DMS153 (cell line): Measurements from ENCODE around the gene STK32B.
"Not testable (repeated sequence)": the region's sequence is repeated elsewhere in the genome, so short reads cannot be mapped to it uniquely, and the experiment has no call there.

Source experiments
- DNase-seq: peaks from one replicate; lab custom pipeline; 2025; lab: John Stamatoyannopoulos, UW

Gene STK32B

DNA sequence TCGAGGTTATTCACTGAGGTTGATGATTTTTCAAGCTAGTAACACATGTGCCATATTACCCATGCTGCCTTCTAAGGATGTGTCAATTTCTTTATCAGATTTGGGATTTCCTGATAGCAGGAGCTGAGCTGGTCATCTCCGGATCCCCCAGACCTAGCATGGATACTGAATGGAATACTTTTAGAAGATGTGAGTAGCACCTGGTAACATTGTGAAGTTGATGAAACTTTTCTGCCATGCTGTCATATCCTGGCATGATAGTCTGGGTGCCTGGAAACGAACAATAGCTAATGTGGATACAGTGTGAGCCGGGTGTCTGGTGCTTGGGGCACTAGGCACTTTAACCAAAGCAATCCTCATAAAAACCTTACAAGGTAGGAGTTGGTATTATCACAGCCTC, 21.1 kb upstream of the STK32B start:
- DNase-seq: no peak

DNA sequence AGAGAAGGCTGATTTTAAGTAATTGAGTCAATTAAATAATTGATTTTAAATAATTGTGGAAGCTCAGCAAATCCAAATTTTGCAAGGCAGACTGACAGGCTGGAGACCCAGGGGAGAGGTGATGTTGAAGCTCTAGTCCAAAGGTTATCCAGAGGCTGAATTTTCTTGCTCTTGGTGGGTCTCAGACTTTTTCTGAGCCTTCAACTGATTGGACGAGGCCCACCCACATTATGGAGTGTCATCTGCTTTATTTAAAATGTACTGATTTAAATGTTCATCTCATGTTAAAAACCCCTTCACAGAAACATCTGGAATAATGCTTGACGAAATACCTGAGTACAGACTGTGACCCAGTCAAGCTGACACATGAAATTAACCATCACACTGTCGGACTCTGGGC, 20.4 kb upstream of the STK32B start:
- no peak for DNase-seq

GRCh38 chr4:5032813-5033212, 18.5 kb upstream of the STK32B start:
- DNase-seq: no peak

DNA sequence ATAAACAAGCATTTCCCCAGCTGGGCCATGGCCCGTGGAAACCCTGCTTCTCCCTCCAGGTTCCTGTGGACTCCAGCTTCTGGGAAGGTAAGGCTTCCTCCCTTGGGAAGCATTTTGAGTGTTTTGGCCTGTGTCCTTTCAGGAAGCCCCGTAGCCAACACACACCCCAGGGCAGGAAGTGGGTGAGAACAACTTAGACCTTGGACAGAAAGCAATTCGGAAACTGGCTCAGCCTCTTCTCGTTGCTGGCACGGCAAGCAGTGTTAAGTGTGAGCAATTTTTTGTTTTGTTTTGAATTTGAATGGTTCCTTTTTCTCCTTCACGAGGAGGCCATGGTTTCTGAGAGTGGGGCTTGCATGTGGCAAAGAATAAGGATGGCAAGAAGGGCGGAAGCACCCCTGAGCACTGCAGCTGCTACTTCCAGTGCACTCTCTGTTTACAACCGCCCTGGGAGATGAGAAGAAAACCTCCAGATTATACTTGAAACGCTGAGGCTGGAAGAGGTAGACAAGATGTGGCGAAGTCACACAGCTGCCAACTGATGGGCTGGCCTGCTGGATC, 17.9 kb upstream of the STK32B start:
- DNase-seq: no peak

- DNase-seq: no peak
Observed at GRCh38 chr4:5034206-5034605, 17.1 kb upstream of the STK32B start.

DNA sequence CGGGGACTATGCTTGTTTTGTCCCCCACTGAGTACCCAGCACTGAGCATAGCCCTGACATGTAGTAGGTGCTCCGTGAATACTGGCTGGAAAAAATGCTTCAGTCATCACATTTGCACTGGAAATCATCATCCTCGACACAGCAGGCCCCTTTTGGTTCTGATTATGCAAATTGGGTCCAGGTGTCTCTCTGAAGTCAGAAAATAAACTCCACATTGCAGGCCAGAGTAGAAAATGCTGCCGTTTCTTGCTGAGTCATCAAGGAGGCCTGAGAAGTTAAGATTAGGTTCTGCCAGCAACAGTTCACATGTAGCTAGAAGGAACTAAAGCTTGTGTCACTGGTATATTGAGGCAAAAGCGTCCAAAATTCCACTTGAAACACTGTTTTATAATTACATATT, 15.0 kb upstream of the STK32B start:
- DNase-seq: no peak

- no peak for DNase-seq
Observed at GRCh38 chr4:5037553-5038551, 13.4 kb upstream of the STK32B start.

- DNase-seq: no peak
Observed at GRCh38 chr4:5039800-5040199, 11.5 kb upstream of the STK32B start.

- DNase-seq: no peak
Observed at GRCh38 chr4:5040856-5041620, 10.2 kb upstream of the STK32B start.

- no peak for DNase-seq
Observed at GRCh38 chr4:5041699-5042098, 9.6 kb upstream of the STK32B start.

DNA sequence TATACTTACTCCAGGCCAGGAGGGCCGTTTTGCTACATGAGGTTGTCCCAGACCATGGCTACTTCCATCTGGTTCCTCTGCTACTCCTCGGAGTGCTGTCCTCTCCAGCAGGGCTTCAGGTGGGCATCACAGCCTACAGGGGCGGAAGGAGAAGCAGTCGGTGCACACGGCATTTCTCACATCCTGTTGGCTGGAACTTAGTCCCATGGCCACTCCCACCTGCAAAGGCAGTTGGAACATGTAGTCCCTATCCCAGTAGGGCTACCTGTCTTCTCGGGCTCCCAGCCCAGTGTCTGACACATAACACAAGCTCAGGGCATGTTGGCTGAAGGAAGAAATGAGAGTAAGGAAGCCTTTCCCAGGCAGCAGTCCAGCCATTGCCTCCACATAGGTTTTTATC, 7.7 kb upstream of the STK32B start:
- no peak for DNase-seq

- no peak for DNase-seq
Observed at GRCh38 chr4:5044341-5044740, 6.9 kb upstream of the STK32B start.

DNA sequence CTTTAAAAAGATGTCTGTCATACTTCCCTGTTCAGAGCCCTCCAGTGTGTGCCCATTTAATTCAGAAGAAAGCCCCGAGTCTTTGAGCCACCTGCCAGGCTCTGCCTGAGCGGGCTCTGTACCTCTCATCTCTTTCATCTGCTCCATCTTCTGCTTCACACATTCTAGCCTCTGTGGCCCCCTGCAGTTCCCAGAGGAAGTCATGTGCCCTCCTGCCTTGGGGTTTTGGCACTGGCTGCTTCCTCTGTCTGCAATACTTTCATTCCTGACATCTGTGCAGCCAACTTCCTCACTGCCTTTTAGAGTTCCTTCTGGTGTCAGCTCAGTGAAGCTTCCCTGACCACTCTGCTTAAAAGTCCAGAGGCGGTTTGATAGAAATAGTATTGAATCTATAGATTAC, 6.2 kb upstream of the STK32B start:
- DNase-seq: no peak

- DNase-seq: no peak
Observed at GRCh38 chr4:5048721-5049120, 2.6 kb upstream of the STK32B start.

- peak; percentile 28 for DNase-seq
Observed at GRCh38 chr4:5050520-5051277, 581 bp upstream of the STK32B start.

DNA sequence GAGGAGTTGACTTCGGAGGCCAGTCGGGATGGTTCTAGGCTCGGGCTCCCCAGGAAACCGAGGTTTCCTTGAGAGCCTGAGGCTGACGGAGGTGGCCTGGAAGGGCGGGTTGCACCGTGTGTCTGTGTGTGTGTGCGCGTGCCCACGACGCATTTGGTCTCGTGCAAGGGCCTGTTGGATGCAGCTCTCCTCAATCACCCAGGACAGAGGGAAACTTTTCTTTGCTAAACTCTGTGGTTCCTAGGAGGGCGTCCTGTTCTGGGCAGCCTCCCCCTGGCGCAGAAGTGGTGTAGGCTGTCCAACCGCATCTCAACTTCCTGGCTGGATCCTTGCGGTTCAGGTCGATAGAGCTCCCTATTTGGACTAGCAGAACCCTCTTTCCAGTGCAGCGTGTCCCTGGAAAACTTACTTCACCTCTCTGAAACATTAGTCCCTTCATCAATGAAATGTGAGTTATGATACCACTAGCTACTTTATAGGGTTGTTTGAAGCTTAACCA, 973 bp downstream of the STK32B start:
- DNase-seq: no peak

DNA sequence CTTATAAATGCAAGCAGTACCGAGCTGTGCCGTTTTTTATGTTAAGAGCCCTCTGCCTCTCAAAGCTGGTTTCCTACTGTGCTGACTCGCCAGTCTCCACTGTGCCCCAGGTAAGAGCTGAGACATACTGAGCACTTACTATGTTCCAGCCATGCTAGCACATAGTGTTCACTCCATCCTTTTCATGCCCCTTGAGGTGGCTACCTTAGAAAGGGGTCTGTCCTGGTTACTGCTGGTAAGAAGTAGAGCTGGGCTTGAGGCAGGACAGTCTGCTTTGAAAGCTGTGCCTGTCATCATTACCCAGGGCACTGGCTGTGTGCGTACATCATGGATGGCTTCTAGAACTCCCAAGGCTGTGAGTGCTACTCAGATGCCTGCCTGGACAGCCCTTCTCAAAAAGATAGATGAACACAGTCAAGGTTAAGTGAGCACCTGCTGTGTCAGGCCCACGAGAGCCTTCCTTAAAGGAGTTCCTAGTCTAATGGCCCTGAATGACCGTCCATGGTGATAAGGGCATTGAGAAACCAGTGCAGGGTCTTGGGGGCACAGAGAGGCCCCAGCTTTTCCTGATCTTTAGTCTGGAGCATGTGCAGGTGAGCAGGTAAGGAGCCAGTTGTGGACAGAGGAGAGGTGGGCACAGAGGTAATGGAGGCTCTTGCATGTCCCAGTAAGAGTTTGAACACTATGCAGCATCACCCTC, 1.6 kb downstream of the STK32B start:
- no peak for DNase-seq

DNA sequence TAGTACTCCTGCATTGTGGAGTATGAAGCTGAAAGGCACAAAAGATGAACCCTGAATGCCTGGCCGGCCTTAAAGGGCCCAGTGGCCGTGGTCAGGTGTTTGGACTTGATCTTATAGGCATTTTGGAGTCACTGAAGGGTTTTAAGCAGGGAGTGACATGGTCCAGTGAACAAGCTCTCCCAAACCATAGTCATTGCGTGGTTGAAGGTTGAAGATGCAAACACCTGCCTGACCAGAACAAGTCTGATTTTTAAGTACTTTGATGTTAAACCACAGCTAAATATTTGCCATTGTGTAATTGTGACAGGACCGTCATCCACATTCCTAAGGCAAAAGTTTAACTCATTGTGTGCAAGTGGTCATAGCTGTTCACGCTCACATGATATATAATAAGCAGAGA, 3.3 kb downstream of the STK32B start:
- DNase-seq: no peak

DNA sequence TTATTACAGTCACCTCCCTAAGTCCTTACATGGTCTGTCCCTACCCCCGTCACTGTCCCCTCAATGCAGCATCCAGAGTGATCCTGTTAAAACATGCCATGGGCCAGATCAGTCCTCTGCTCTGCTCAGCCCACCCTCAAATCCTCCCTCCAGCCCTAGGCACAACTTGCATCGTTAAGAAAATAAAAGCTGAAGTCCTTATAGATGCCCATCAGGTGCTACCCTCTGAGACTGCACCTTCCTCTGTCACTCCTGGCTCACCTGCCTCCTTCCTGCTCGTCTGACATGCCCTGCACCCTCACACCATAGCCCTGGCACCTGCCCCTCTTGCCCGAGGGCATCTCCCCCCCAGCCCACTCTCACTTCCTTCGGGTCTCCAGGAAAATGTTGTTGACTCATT, 4.1 kb downstream of the STK32B start:
- no peak for DNase-seq

- no peak for DNase-seq
Observed at GRCh38 chr4:5066101-5066500, 14.8 kb downstream of the STK32B start.

DNA sequence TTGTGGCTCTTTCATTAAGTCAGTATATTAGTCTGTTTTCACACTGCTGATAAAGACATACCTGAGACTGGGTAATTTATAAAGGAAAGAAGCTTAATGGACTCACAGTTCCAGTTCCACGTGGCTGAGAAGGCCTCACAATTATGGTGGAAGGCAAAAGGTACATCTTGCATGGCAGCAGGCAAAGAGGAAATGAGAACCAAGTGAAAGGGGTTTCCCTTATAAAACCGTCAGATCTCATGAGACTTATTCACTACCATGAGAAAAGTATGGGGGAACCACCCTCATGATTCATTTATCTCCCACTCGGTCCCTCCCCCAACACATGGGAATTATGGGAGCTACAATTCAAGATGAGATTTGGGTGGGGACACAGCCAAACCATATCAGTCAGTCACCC, 15.7 kb downstream of the STK32B start:
- not testable (repeated sequence) for DNase-seq
